ENCODE measurements around the gene CACNA2D3.

Gene CACNA2D3

GRCh38 chr3:54222316-54222715 is 100.0 kb downstream of the CACNA2D3 start:
- TF ChIP-seq TAF1 (IDR thresholded peaks at IDR 0.05; ENCODE audit: borderline replicate concordance, insufficient read depth, low read length) (no peak), FOXP2 (optimal IDR thresholded peaks at IDR 0.05; ENCODE audit: borderline replicate concordance, extremely low read depth, extremely low read length, insufficient read depth) (no peak), POLR2AphosphoS5 (IDR thresholded peaks at IDR 0.05; ENCODE audit: low read depth, low read length) (no peak), REST (IDR thresholded peaks at IDR 0.05; ENCODE audit: insufficient read depth in 1 of 2, low read depth in 2 of 2, low read length in 2 of 2) (no peak)

DNA sequence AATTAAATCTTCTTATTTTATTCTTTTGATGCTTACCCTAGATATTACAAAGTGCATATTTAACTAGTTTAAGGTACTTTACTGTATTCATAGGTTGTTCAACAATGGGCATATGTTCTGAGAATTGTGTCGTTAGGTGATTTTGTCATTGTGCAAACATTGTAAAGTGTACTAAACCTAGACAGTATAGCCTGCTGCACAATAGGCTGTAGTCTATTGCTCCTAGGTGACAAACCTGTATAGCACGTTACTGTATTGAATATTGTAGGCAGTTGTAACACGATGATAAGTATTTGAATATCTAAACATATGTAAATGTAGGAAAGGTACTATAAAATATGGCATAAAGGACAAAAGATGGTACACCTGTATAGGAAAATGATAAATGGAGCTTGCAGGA is 100.7 kb downstream of the CACNA2D3 start:
- no peak for TF ChIP-seq SIN3A (IDR thresholded peaks at IDR 0.05; ENCODE audit: borderline replicate concordance, insufficient read depth, low read length)
- no peak for TF ChIP-seq POLR2AphosphoS5 (IDR thresholded peaks at IDR 0.05; ENCODE audit: low read depth, low read length)
- TF ChIP-seq FOXP2 (optimal IDR thresholded peaks at IDR 0.05; ENCODE audit: borderline replicate concordance, extremely low read depth, extremely low read length, insufficient read depth): no peak
- TF ChIP-seq REST (IDR thresholded peaks at IDR 0.05; ENCODE audit: insufficient read depth in 1 of 2, low read depth in 2 of 2, low read length in 2 of 2): no peak
- no peak for TF ChIP-seq TAF1 (IDR thresholded peaks at IDR 0.05; ENCODE audit: borderline replicate concordance, insufficient read depth, low read length)

GRCh38 chr3:54225841-54226528 is 103.6 kb downstream of the CACNA2D3 start:
- TF ChIP-seq SIN3A (IDR thresholded peaks at IDR 0.05; ENCODE audit: borderline replicate concordance, insufficient read depth, low read length) (no peak), POLR2AphosphoS5 (IDR thresholded peaks at IDR 0.05; ENCODE audit: low read depth, low read length) (no peak), TAF1 (IDR thresholded peaks at IDR 0.05; ENCODE audit: borderline replicate concordance, insufficient read depth, low read length) (no peak), REST (IDR thresholded peaks at IDR 0.05; ENCODE audit: insufficient read depth in 1 of 2, low read depth in 2 of 2, low read length in 2 of 2) (no peak), FOXP2 (optimal IDR thresholded peaks at IDR 0.05; ENCODE audit: borderline replicate concordance, extremely low read depth, extremely low read length, insufficient read depth) (no peak)

- no peak for TF ChIP-seq POLR2AphosphoS5 (IDR thresholded peaks at IDR 0.05; ENCODE audit: low read depth, low read length)
- no peak for TF ChIP-seq TAF1 (IDR thresholded peaks at IDR 0.05; ENCODE audit: borderline replicate concordance, insufficient read depth, low read length)
- TF ChIP-seq FOXP2 (optimal IDR thresholded peaks at IDR 0.05; ENCODE audit: borderline replicate concordance, extremely low read depth, extremely low read length, insufficient read depth): no peak
- TF ChIP-seq SIN3A (IDR thresholded peaks at IDR 0.05; ENCODE audit: borderline replicate concordance, insufficient read depth, low read length): no peak
- TF ChIP-seq REST (IDR thresholded peaks at IDR 0.05; ENCODE audit: insufficient read depth in 1 of 2, low read depth in 2 of 2, low read length in 2 of 2): no peak
Measured at GRCh38 chr3:54228806-54229205, 106.5 kb downstream of the CACNA2D3 start.
